ENCODE data around the gene CCDC149.

CCDC149 gene

DNA sequence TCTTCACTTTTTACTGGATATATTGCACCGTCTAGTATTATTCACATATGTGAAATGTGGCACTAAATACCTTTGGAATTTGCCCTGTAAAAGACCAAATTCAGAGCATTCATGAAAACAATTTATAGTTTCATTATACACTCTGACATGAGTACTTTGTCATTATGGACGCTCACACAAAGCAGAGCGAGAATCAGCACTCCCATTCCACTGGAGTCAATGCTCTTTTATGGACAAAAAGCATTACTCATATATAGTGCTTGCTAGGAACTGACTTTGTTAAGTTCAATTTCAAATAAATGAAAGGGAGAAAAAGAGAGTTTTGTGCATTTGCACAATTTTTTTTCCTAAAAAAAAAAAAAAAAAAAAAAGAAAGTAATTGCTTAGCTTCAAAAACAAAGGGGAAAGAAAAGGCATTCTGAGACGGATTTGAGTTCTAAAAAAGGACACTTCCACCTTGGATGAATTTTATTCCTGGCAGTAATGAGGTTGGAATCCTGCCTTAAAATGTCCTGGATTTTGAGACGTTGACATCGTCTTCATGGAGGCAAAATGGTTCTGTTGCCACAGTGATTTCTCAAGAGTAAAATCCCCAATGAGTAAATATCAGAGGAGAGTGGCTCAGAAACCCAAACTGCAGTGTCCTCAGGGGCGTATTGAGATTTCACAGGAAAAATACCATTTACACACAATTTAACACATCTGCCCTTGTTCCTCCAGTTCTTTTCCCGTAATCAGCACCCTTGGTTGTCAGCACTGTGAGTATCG lies 34.8 kb downstream of the CCDC149 start:
- no peak for DNase-seq

DNA sequence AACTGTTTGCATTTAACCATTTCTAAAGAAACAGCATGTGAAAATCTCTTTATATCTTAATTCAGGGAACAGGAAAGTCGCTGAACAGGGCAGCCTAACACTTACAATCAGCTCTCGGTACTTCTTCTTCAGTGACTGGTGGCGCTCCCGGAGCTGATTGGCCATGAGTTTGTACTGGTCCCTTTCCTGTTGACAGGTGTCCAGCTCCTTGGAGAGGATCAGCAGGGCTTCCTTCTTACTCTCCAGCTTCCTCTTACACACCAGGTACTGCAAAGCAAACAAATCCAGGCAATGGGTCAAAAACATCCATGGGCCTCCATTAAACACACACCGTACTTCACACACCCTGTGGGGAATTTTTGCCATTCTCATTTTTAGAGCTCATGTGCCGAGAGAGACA lies 36.4 kb downstream of the CCDC149 start:
- no peak for DNase-seq

DNA sequence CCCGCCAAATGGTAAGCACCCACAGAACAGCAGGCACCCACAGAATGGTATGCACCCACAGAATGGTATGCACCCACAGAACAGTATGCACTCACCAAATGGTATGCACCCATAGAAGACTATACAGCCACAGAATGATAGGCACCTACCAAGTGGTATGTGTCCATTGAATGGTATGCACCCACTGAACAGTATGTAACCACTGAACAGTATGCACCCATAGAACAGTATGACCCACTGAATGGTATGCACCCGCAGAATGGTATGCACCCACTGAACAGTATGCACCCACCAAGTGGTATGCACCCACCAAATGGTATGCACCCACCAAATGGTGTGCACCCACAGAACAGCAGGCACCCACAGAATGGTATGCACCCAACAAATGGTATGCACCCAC lies 40.1 kb downstream of the CCDC149 start:
- DNase-seq = no peak

DNA sequence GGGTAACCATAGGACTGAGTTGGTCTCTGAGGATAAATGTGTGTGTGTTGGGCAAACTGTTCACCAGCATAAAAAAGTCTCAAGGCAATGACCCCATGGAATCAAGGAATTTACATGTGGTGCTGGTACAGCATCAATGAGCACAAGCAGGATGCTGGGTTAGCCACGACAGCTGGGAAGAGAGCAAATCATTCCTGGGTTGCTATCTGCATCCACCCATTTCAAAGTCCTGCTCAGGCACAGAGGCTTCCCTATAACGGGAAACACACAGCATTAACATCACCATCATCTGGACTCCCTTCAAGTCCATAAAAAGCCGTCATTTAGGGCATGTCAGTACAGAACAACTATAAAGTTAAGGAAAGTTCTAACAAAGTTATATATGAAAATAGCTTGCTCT lies 41.6 kb downstream of the CCDC149 start:
- no peak for DNase-seq

DNA sequence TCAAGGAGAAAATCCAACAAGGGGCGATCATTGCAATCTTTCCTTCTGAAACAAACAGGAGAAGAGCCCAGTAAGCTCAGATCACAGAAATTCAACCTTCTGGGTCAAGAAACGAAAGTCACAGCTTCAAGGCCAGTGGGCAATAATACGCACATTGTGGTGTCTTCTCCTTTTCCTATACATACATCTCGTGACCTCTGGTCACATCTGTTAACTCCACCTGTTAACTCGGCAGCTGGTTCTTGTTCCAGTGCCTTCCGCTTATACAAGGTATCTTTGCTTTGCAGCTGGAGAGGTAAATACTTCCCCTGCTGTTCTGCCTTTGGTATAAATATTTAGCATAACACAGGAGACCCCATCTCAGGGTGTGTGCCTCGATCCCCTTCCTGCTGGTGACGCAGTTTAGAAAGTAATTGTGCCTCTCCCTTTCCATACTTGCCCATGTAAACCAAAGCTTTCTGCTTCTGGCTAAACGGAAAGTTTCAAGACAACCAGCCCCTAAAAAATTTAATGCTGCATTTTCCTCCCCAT lies 45.0 kb downstream of the CCDC149 start:
- no peak for DNase-seq

DNA sequence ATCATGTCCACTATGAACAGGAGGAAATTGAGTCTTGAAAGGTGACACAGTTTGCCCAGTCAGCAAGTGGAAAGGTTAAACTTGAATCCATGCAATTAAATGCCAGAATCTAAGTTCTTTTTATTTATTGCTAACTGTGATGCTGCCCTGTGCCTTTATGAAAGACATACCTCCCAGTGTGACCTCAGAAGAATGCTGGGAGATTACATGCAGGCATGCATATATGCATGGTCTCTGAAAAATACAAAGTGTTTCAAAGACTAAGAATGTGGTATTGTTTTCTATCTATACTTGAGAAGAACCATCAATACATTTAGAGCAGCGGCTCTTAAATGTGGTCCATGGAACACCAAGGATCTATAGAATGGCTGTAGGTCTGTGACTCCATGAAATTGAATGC lies 45.6 kb downstream of the CCDC149 start:
- DNase-seq = no peak

DNA sequence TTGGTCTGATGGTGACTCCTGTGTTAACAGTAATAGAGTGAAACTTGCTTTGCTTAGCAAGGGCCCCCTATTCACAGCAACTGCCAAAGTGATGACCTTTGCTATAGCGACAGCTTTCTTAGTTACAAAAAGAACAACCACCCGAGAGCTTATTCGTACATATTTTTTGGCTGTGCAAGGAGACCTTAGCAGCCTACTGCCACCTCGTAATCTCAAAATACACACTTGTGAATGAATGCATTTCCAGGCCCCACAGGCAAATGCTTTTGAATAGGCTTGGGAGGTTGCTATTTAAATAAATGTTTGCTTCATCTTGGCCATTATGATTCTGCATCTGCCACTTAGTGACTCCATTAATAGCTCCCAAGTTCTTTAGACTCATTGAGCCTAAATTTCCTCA lies 47.4 kb downstream of the CCDC149 start:
- DNase-seq = no peak

DNA sequence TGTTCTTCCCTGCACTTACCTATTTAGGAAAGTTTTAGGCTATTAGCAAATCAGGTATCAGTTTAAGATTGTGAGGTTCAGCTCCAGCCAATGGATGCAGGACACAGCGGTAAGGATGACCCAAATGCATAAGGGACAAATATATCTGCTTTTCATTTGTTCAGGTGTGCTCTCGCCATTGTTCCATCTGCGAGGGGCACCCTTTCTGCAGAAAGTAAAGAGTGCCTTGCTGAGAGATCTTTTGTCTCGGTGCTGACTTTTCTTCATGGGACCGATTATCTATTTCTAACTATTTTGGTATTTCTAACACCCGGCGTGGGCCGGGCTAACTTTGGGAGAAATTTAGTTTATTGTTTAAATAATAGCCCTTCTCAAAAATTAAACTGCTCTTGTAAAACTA lies 49.0 kb downstream of the CCDC149 start:
- no peak for DNase-seq

DNA sequence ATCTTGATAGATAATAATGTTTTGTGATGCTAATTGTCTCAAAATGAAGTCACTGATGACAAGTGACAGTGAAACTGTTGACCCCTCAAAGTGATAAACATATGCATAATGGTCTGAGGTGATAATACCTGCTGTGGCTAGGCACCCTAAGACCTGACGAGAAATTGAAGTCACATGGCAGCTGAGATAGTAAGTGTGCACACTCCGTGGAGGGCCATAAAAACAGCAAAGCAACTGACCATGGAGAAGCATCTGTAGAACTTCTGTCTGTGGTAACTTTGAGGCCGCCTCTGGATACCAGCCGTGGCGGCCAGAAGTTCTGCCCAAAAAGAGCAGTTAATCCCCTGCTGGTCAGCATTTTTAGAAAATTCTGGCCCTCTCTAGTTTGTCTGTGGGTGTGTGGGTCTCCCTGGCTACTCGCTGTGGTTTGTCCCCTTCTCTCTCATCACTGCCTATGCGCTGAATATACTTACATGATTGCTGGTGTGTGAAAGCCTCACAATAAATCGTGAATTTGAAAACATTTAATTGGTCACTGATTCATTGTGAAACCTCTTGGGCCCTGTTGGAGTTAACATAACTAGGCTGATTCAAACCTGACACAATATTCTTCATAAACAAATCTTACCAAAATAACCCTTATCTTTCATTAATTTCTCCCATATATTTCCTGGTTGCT lies 50.6 kb downstream of the CCDC149 start:
- no peak for DNase-seq

DNA sequence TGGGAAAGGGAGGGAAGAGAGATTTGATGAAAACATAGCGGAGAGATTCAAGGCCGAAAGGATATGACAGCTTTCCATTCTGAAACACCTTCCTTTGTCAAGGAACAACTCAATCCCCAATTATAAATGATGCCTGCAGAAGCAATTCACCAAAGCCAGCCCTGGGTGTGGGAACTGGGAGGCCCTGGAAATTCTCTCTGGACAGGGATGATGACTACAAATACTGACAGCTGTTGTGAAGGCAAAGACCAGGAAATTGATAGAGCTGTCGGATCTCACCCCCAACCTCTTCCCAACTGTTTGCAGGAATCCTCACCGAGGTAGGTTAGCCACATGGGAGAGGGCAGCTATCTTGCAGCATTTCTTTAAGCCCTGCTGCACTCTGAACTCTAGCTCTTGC lies 54.3 kb downstream of the CCDC149 start:
- DNase-seq = no peak

DNA sequence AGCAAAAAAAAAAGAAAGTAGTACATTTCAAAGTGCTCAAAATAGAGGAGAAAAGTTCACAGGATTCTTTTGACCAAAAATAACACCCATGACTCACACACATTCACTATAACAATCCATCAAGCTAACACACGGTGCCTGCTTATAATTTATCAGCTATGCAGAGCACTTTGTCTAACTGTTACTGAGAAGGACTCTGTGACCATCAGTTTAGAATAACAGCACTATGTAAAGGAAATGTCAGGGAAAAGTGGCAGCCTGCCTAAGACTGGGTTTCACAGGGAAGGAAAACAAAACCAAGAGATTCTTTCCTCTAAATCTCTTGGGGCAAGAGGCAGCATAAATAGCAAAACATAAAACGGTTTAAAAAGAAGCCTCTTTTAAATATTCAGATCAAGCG lies 54.8 kb downstream of the CCDC149 start:
- DNase-seq = no peak

DNA sequence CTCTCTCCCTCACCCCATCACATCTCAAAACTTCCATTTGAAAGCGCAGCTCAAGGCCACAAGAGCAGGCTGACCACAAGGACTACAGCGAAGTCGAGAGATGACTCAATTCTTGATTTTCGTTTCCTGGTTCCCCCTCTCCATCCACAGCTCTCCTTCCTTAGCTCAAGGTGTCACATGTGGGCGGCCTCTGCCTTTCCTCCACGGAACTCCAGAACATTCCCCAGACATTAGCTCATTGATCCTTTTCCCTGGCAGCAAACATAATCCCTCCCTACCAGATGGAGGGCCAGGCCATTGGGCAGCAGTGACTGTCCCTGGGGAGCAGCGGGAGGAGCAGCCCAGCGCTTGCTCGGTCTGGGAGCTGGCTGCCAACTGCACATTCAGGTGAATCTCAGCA lies 56.3 kb downstream of the CCDC149 start:
- DNase-seq = no peak

DNA sequence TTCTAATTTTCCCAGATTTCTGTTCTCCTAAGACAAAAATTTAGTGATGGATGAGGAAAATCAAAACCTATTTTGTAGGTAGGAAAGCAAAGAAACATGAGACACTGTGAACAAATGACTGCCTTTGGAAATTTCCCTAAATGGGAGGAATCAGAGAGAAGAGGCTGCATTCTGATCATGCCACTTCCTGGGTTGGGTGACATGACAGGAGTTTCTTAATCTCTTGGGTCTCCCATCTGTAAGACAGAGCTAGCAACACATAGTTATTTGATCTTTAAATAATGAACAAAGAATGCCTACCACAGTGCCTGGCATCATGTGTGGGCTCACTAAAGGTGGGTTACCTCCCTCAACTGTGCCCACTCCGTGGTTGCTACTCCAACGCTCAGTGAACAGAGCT lies 57.1 kb downstream of the CCDC149 start:
- DNase-seq = no peak

DNA sequence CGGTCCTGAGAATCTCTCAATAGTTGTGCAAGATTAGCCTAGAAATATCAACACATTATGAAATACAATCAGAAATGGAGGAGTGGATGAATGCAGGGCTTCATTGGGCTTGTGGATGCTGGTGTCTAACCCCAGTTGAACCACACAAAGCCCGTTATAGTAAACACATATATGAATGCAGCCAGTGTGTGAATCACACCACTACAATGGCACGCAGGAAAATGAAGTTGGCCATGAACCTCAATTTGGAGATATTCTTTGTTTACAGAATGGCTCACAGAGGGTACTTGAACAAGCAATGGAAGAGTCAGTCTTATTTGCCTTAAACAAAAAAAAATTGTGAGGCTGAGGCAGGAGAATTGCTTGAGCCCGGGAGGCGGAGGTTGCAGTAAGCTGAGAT lies 59.7 kb downstream of the CCDC149 start:
- no peak for DNase-seq

DNA sequence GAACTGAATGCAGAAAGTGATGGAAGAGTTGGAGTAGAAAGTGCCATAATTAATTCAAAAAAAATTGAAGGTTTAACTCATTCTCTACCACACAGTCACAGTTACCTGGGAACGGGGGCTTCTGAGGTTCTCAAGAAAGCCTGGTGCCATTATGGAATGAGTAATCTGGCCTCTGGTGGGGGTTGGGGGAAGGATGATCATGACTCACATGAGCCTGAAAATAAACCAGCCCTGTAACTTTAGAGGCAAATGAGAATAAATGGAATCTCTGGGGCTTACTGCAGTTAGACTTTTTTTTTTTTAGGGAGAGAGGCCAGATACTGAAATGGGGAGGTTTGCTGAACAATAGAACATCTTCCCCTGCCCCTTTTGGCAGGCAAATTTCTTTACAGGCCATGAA lies 62.2 kb downstream of the CCDC149 start:
- no peak for DNase-seq

DNA sequence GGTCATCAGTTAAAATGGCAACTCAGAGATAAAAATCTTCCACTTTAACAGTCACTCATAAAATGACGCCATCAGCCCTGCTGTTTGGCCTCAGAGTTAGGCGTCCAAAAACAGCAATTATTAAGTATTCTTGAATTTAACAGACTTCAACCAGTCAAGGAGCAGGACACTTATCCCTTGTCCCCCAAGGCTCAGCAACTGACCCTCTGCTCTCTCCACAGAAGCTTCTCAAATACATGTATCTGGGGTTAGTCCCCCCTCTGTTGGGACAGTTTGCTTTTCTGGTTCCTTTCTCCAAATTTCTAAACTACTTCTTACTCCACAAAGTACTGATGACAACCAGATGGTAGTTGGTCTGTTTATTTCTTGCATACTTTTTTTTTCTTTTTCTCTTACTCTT lies 63.1 kb downstream of the CCDC149 start:
- DNase-seq = no peak

DNA sequence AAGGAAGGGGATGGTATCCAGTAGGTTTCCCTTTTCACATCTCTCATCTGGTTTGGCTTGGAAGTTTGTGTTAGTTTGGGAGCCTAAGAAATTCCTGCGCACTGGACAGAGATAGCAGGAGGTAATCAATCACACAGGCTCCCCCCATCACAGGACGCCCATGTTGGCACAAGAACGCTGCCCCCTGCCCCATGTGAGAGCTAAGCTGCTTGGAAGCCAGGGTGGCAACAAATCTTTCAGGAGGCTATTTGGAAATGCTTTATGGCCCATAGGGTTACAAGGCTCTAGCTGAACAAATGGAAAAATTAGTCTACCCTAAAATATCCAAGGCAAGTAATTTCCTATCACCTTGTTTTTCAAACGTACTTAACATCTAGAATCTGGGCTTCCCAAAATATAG lies 63.5 kb downstream of the CCDC149 start:
- DNase-seq = no peak

DNA sequence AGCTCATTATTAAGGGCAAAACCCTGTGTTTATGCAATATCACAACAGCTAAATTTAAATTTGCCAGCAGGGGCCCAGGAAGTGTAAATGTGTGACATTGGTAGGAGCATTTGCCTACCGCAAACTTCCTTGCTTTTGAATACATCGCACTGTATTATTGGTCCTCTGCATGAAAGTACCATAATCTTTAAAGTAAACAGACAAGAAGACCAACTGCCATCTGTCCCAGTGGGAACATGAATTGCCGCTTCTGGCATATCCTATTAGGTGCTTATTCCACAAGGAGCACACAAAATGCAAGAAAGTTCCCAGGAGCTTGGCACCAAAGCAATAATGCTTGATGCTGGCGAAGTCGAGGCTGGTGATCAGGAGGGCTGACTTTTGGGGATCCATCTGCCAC lies 66.1 kb downstream of the CCDC149 start:
- no peak for DNase-seq

DNA sequence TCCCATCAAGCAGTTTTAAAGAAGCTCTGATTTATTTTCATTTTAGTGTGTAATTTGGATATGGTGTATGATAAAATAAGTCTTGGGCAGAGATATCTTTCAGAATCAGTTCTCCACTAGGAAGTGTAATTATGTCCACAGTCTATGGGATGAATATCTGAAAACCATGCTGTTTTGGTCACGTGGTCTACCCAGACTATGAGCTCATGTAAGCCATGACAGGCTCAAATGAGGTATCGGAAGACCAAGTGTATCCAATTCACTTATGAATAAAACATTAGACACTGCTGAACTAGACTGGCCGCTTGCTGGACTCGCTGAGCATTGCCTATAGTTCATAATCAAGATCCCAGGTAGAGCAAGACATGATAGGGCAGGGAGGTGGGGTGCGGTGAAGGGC lies 66.9 kb downstream of the CCDC149 start:
- DNase-seq = no peak

DNA sequence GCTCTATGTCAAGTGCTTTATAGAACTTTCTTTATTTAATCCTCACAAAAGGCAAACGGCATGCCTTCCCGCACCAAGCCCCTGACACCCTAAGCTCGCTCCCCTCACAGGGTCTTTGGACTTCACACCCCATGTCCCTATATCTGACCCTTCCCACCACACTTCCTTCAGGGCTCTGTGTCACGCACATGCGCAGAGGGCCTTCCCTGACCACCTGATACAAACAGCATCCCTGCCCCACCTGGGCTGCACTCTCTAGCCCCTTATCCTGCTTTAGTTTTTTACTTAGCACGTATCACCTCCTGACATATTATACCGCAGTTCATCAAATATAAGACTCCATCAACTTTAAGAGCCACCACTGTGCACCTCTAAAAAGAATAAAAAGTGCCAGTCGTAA lies 67.7 kb downstream of the CCDC149 start:
- DNase-seq = no peak

DNA sequence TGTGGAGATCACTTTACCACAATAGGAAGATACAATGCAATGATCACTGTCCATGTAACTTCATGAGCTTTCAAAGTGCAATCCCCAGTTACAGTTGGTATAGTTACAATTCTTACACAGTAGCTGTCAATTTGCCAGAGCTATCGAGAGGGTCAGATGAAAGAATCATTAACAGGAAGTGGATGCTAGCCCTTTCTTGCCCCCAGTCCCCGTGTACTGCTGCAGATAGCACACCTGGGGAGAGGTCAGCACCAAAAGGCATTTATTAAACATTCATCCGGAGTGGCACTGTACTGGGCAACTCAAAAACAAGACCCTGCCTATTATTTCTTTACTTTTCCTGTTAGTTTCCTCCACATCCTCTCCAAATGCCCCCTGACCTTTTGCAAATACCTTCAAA lies 69.7 kb downstream of the CCDC149 start:
- no peak for DNase-seq

DNA sequence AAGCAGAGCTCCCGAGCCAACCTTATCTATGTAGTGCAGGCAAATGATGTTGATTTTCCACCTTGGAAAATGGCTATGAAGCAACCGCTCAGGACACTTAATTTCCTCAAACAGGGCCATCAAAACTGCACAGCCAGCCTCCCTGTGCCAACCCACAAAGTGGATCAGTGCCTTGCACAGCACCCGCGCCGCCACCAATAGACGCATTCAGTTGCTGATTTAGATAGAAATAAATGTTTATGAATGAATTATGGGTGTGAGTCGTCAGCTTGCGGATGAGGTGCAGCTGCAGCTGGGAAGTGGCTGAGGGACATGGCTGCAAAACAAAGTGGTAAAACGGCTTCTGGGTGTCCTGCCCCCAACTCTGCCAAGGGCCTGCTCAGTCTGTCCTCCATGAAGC lies 70.5 kb downstream of the CCDC149 start:
- no peak for DNase-seq

DNA sequence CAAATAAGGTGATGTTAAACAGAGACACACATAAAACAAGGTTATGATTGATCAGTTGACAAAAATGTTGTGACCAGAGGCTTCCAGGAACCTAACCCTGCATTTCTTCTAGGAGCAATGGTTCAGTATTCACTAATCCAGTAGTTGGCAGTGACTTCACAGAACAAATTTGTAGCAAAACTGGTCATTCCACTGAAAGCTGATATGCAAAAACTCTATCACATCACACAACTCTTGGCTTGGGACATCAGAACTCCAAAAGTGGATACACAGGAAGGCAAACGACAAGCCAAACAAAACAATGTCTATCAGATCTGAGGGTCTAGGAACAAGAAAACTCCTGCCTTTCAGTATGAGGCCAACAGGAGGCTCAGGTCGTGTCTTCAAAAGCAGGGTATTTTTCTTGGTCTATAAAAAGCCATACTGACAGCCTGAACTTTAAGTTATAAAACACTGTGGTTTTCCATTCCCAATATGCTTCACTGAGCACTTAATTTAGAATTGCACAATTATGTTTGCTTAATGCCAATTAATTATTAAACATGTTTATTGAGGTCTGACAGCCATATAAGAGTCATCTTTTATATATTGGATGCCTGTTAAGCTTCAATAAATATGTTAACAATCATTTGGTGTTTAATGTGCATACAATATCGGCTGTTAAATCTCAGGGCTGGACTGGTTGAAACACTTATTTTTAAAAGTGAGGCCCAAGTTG lies 71.9 kb downstream of the CCDC149 start:
- DNase-seq = no peak

DNA sequence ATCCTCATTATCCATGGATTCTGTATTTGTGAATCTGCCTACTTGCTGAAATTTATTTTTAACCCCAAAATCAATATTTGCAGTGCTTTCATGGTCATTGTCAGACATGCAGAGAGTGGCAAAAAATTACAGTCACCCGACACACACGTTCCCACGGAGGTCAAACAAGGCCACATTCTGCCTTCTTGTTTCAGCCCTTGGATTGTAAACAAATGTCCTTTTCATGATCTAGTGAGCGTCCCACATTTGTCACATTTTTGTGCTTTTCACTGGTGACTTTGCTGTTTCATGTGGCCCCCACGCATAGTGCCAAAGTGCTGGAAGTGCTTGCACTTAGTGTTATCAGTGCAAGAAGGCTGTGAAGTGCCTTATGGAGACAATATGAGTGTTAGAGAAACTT lies 72.5 kb downstream of the CCDC149 start:
- no peak for DNase-seq

Measured in NCI-H1092 treated with DMSO at 0.1 percent for 48 hours (cell line).